K562 (cell line): ENCODE measurements around the gene VPS11. TPM values are rescaled to one million over a fixed set of nuclear protein-coding genes. Genes with fewer than 3 reads are reported as not detected.

Experiments used
- BMI1 ChIP-seq: fragments of 150-350 bp; IDR thresholded peaks from 2 replicates; pipeline ENCODE4 v1.6.1; 2014; ENCODE audit warnings: low read length
- BRF1 ChIP-seq: IDR thresholded peaks from 3 replicates; pipeline ENCODE4 v1.6.1; 2011; ENCODE audit warnings: borderline replicate concordance, mild to moderate bottlenecking; ENCODE audit not compliant: insufficient read length; ENCODE audit errors: extremely low read depth
- ILF3 ChIP-seq: fragments of 450-650 bp; IDR thresholded peaks from 2 replicates; pipeline ENCODE4 v1.6.1; 2018; ENCODE audit warnings: antibody characterized with exemption, mild to moderate bottlenecking, moderate library complexity, borderline replicate concordance
- LEF1 ChIP-seq: fragments of 450-650 bp; IDR thresholded peaks from 2 replicates; pipeline ENCODE4 v1.6.1; 2016; ENCODE audit warnings: mild to moderate bottlenecking
- MAZ ChIP-seq, 2 experiments: fragments of 450-650 bp in 1 of 2; sonication (generic) in 1 of 2; formaldehyde crosslinking; IDR thresholded peaks in 1 of 2; conservative IDR thresholded peaks in 1 of 2; 2 replicates each; pipeline versions ENCODE4 v1.4.0 to v1.5.0; 2020; ENCODE audit warnings: mild to moderate bottlenecking in 1 of 2, missing genetic modification reagents in 1 of 2
- MTA1 ChIP-seq: fragments of 450-650 bp; IDR thresholded peaks from 2 replicates; pipeline ENCODE4 v1.6.1; 2017; ENCODE audit warnings: borderline replicate concordance
- PCBP1 ChIP-seq: fragments of 200-400 bp; formaldehyde crosslinking; IDR thresholded peaks from 2 replicates; pipeline ENCODE4 v1.6.1; 2018; ENCODE audit warnings: mild to moderate bottlenecking, low read depth, low read length; ENCODE audit not compliant: poor library complexity, severe bottlenecking
- PHB ChIP-seq: fragments of 250-450 bp; sonication (Bioruptor Pico); IDR thresholded peaks from 2 replicates; pipeline ENCODE4 v1.5.0; 2021
- POLR2B ChIP-seq: fragments of 450-650 bp; IDR thresholded peaks from 2 replicates; pipeline ENCODE4 v1.6.1; 2018; ENCODE audit warnings: low read depth; ENCODE audit not compliant: partially characterized antibody
- TAF9B ChIP-seq: fragments of 450-650 bp; IDR thresholded peaks from 2 replicates; pipeline ENCODE4 v1.6.1; 2018; ENCODE audit warnings: mild to moderate bottlenecking; ENCODE audit not compliant: partially characterized antibody
- THRAP3 ChIP-seq: fragments of 450-650 bp; IDR thresholded peaks from 2 replicates; pipeline ENCODE4 v1.6.1; 2016; ENCODE audit warnings: mild to moderate bottlenecking, inconsistent platforms, borderline replicate concordance
- ZBTB7A ChIP-seq: IDR thresholded peaks from 2 replicates; pipeline ENCODE4 v1.6.1; 2011; ENCODE audit warnings: low read depth, mild to moderate bottlenecking, low read length, moderate library complexity, borderline replicate concordance; ENCODE audit not compliant: control insufficient read depth
- ZBTB8A ChIP-seq: fragments of 450-650 bp; IDR thresholded peaks from 2 replicates; pipeline ENCODE4 v1.6.1; 2018; ENCODE audit warnings: mild to moderate bottlenecking, moderate library complexity; ENCODE audit not compliant: partially characterized antibody
- ZC3H8 ChIP-seq: fragments of 450-650 bp; IDR thresholded peaks from 2 replicates; pipeline ENCODE4 v1.6.1; 2017
- ZNF133 ChIP-seq: fragments of 250-450 bp; sonication (Bioruptor Pico); IDR thresholded peaks from 2 replicates; pipeline ENCODE4 v1.4.0; 2020; ENCODE audit warnings: mild to moderate bottlenecking
- ZNF197 ChIP-seq: fragments of 200-800 bp; sonication (Bioruptor generic); IDR thresholded peaks from 2 replicates; pipeline ENCODE4 v1.6.1; 2016; ENCODE audit warnings: low read depth, missing genetic modification characterization, missing compliant biosample characterization
- ZNF212 ChIP-seq: fragments of 450-650 bp; formaldehyde crosslinking; IDR thresholded peaks from 2 replicates; pipeline ENCODE4 v1.4.0; 2020; ENCODE audit warnings: mild to moderate bottlenecking
- ZNF282 ChIP-seq: sonication (generic); formaldehyde crosslinking; IDR thresholded peaks from 2 replicates; pipeline ENCODE4 v1.8.1; 2023; ENCODE audit warnings: missing genetic modification reagents
- ZNF717 ChIP-seq: fragments of 250-450 bp; sonication (Bioruptor Pico); IDR thresholded peaks from 2 replicates; pipeline ENCODE4 v1.5.0; 2021
- polyA plus RNA-seq, 8 experiments: library from polyadenylated mRNA; depleted of rRNA in 4 of 8; stranded (reverse) in 5 of 8; unstranded in 3 of 8; fragments of >200 nt; fragmentation: Nextera tagmentation in 2 of 8; fragmentation: Illumina TruSeq in 1 of 8; extraction: Ambion mirVana in 2 of 8; extraction: Trizol in 1 of 8; gene quantifications; 2 replicates each; pipeline versions ENCODE4 v1.2.1 to v1.2.3, GENCODE V29; 2011 to 2014; ENCODE audit warnings: inconsistent platforms in 1 of 8, missing spikeins in 1 of 8
- total RNA-seq, 7 experiments: library from RNA; depleted of rRNA in 6 of 7; stranded (reverse); fragments of >200 nt in 6 of 7; fragmentation: Illumina TruSeq in 2 of 7; extraction: Trizol in 2 of 7; gene quantifications; 2 replicates each; pipeline versions ENCODE4 v1.2.1 to v1.2.3, GENCODE V29; 2011 to 2021; ENCODE audit warnings: low replicate concordance in 1 of 7
- TF ChIP-seq, protein P1 (sequence below), 2 experiments: fragments of 250-450 bp in 1 of 2; fragments of 450-650 bp in 1 of 2; sonication (Bioruptor Pico) in 1 of 2; IDR thresholded peaks; 2 replicates each; pipeline versions ENCODE4 v1.6.1 to v1.8.0; 2016 to 2021; ENCODE audit warnings: mild to moderate bottlenecking in 2 of 2, moderate library complexity in 2 of 2, missing compliant biosample characterization in 1 of 2, missing genetic modification characterization in 1 of 2
- TF ChIP-seq, protein P2 (sequence below): IDR thresholded peaks from 3 replicates; pipeline ENCODE4 v1.6.1; 2011; ENCODE audit warnings: borderline replicate concordance, mild to moderate bottlenecking, moderate library complexity; ENCODE audit not compliant: insufficient read length; ENCODE audit errors: extremely low read depth
- TF ChIP-seq, protein P3 (sequence below): fragments of 150-350 bp; IDR thresholded peaks from 2 replicates; pipeline ENCODE4 v1.6.1; 2014; ENCODE audit warnings: low read depth, mild to moderate bottlenecking, low read length, borderline replicate concordance

The VPS11 gene
- total and polyA plus RNA-seq, 9 of the 15 experiments (the other 6 are each of a cell fraction or from before 2014, with no cell fraction given): 14.1 to 35.5 (median 27.5) TPM

DNA sequence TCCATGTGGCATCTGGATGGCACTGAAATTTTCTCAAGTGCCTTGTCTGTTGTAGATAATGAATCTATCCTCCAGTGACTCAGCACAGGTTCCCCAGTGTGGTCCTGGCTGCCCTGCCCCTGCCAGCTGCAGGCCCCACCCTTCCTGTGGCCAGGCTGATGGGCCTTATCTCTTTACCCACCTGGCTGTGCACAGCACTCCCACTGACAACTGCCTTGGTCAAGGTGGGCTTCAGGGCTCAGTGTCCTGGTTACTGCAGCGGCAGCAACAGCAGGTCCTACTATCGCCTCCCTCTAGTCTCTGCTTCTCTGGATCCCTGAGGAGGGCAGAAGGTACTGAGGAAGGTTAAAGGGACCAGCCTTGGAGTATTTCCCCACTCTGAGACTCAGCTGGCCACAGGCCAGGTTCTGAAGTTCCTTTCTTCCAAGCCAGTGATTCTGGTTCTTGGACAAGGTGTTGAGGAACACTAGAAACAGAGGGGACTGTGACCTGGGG is 20.2 kb downstream of the VPS11 start (continued):
- TF ChIP-seq, protein P1, sequence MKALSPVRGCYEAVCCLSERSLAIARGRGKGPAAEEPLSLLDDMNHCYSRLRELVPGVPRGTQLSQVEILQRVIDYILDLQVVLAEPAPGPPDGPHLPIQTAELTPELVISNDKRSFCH (CRISPR knock-in tag; IDR thresholded peaks at IDR 0.05): no peak
- TF ChIP-seq, protein P1 (tag; IDR thresholded peaks at IDR 0.05): peak; percentile 48; the same call in 1 of the 2 replicates
- TF ChIP-seq POLR2B (peak; percentile 67), ZC3H8 (0 out of 2 replicates have a peak, but pooled peaks have one; percentile 17), PHB (no peak), BMI1 (no peak), ZBTB7A (peak; percentile 95), LEF1 (peak; percentile 86), ZBTB8A (no peak), THRAP3 (0 out of 2 replicates have a peak, but pooled peaks have one; percentile 34), ZNF282 (no peak), PCBP1 (no peak), ZNF133 (CRISPR knock-in tag) (no peak), MAZ (CRISPR knock-in tag; conservative IDR thresholded peaks at IDR 0.05 in 1 of 2, IDR thresholded peaks at IDR 0.05 in 1 of 2) (peak; percentile 83 to 93), BRF1 (no peak), ZNF717 (CRISPR knock-in tag) (no peak), MTA1 (peak; percentile 89), ZNF212 (no peak), TAF9B (peak; percentile 91), ILF3 (peak; percentile 47; the same call in 1 of the 2 replicates), ZNF197 (peak; percentile 80; the same call in 1 of the 2 replicates)
- TF ChIP-seq, protein P2, sequence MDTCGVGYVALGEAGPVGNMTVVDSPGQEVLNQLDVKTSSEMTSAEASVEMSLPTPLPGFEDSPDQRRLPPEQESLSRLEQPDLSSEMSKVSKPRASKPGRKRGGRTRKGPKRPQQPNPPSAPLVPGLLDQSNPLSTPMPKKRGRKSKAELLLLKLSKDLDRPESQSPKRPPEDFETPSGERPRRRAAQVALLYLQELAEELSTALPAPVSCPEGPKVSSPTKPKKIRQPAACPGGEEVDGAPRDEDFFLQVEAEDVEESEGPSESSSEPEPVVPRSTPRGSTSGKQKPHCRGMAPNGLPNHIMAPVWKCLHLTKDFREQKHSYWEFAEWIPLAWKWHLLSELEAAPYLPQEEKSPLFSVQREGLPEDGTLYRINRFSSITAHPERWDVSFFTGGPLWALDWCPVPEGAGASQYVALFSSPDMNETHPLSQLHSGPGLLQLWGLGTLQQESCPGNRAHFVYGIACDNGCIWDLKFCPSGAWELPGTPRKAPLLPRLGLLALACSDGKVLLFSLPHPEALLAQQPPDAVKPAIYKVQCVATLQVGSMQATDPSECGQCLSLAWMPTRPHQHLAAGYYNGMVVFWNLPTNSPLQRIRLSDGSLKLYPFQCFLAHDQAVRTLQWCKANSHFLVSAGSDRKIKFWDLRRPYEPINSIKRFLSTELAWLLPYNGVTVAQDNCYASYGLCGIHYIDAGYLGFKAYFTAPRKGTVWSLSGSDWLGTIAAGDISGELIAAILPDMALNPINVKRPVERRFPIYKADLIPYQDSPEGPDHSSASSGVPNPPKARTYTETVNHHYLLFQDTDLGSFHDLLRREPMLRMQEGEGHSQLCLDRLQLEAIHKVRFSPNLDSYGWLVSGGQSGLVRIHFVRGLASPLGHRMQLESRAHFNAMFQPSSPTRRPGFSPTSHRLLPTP: no peak
- TF ChIP-seq, protein P3, sequence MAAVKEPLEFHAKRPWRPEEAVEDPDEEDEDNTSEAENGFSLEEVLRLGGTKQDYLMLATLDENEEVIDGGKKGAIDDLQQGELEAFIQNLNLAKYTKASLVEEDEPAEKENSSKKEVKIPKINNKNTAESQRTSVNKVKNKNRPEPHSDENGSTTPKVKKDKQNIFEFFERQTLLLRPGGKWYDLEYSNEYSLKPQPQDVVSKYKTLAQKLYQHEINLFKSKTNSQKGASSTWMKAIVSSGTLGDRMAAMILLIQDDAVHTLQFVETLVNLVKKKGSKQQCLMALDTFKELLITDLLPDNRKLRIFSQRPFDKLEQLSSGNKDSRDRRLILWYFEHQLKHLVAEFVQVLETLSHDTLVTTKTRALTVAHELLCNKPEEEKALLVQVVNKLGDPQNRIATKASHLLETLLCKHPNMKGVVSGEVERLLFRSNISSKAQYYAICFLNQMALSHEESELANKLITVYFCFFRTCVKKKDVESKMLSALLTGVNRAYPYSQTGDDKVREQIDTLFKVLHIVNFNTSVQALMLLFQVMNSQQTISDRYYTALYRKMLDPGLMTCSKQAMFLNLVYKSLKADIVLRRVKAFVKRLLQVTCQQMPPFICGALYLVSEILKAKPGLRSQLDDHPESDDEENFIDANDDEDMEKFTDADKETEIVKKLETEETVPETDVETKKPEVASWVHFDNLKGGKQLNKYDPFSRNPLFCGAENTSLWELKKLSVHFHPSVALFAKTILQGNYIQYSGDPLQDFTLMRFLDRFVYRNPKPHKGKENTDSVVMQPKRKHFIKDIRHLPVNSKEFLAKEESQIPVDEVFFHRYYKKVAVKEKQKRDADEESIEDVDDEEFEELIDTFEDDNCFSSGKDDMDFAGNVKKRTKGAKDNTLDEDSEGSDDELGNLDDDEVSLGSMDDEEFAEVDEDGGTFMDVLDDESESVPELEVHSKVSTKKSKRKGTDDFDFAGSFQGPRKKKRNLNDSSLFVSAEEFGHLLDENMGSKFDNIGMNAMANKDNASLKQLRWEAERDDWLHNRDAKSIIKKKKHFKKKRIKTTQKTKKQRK: no peak
